Measurements from ENCODE around the gene SUMO3.

The SUMO3 gene

DNA sequence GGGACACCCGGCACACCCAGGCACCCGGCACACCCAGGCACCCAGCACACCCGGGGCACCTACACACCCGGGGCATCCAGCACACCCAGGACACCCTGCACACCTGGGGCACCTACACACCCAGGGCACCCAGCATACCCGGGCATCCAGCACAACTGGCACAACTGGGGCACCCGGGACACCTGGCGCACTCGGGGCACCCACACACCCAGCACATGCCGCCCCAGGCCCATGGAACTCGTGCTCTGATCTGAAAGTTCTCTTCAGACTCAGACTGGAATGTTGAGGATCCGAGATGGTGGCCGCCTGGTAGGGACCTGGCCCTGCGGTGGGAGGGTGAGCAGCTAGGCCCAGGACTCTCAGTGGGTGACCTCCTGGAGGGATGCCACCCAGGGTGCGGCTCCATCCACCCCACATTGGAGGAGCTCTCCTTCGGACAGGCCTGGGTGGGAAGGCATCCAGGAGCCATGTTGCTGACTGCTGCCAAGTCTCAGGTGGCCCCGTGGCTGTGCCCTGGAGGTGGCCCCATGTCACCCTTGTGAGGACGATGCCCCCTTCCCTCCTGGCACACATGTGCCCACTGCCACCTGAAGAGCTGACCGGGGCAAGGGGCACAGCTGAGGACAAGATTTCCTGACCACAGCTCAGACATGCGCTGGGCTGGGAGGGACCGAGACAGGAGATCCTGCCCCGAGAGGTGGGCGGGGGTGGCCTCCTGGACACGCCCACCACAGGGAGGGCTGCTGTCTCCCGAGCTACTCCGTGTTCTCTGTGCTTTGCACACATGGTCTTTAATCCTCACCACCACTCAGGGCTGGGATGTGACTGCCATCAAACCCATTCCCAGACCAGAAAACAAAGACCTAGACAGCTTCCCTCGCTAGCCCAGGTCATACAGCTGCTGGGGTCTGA, 53.3 kb downstream of the SUMO3 start:
- Mint-ChIP-seq H3K36me3 (ENCODE audit: low read depth) (peaks cover 16% of the 10 kb centered on the region), H3K4me3 (no peak overlapping the region), H3K27me3 (no peaks in the 10 kb centered on the region), H3K4me1 (ENCODE audit: low read depth) (peaks cover 8% of the 10 kb centered on the region), H3K9me3 (no peaks in the 10 kb centered on the region), H3K27ac (no peak overlapping the region)
- intact Hi-C loops (cut with micrococcal nuclease) = no loop called here

DNA sequence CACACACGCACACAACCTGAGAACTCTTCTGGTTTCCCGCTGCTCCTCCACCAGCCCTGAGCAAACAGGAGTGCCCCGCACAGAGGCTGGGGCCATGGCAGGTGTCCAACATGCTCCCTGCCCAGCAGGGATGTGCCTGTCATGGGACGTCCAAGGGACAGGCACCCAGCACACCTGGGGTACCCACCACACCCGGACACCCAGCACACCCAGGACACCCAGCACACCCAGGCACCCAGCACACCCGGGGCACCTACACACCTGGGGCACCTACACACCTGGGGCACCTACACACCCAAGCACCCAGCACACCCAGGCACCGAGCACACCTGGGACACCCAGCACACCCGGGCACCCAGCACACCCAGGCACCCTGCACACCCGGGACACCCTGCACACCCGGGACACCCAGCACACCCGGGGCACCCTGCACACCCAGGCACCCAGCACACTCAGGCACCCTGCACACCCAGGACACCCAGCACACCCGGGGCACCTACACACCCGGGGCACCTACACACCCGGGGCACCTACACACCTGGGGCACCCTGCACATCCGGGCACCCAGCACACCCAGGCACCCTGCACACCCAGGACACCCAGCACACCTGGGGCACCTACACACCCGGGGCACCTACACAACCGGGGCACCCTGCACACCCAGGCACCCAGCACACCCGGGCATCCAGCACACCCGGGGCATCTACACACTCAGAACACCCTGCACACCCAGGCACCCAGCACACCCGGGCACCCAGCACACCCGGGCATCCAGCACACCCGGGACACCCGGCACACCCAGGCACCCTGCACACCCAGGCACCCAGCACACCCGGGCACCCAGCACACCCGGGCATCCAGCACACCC, 54.2 kb downstream of the SUMO3 start:
- Mint-ChIP-seq H3K4me3 (no peak overlapping the region), H3K27ac (no peak overlapping the region), H3K4me1 (ENCODE audit: low read depth) (peaks cover 8% of the 10 kb centered on the region), H3K27me3 (no peaks in the 10 kb centered on the region), H3K36me3 (ENCODE audit: low read depth) (peaks cover 7% of the 10 kb centered on the region), H3K9me3 (no peaks in the 10 kb centered on the region)
- intact Hi-C loops (cut with micrococcal nuclease) = no loop called here

DNA sequence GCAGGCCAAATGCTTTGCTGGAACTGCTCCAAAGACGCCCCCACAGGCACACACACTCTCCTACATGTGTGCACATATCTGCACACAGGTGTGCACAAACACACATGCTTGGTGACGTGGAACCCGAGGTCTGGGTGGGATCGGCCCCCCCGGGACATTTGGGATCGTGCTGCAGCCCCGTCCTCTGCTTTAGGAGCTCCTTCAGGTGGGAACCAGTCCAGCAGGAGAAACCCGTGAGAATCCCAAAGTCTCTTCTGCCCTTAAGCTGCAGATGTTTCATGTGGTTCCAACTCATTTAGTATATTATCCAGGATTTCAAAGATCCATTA, 54.8 kb downstream of the SUMO3 start:
- no peaks in the 10 kb centered on the region for H3K27me3 Mint-ChIP-seq
- no peak overlapping the region for H3K4me3 Mint-ChIP-seq
- no peak overlapping the region for H3K27ac Mint-ChIP-seq
- H3K9me3 Mint-ChIP-seq = no peaks in the 10 kb centered on the region
- intact Hi-C loops (cut with micrococcal nuclease) = no loop called here
- H3K4me1 Mint-ChIP-seq (ENCODE audit: low read depth) = peaks cover 8% of the 10 kb centered on the region
- peaks cover under 1% of the 10 kb centered on the region for H3K36me3 Mint-ChIP-seq (ENCODE audit: low read depth)

DNA sequence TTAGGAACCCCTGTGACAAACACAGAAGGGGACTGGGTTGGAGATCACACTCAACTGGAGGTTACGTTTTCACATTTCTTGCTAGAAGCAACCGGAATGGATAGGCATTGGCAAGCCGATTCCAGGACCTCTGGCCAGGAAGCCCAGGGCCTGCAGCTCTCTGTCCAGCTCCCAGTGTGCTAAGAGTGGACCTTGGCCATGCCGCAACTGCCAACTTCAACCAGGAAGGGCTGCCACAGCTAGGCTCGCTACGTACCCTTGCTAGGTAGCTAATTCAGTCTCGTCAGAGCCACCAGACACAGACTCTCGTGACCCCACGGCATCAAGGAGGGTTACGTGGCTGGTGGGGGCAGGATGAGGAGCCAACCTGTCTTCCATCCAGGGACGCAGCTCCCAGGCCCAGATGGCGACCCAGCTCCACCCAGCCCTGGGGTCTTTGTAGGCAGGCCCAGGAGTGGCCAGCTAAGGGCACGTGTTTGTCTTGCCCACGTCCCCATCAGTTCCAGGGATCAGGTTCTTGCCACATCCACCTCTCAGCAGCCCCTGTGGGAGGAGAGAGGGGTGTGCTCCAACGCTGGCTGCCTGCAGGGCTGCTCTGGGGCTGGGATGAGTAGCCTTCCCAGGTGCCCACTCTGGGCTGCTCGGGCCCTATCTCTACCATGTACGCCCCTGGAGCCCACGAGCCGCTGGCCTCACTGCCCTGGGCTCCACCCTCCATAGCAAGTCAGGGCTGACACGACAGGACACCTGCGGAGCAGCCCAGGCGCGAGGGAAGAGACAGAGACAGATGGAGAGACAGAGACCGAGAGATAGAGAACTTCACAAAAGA, 55.4 kb downstream of the SUMO3 start:
- H3K4me3 Mint-ChIP-seq = no peak overlapping the region
- H3K36me3 Mint-ChIP-seq (ENCODE audit: low read depth) = no peaks in the 10 kb centered on the region
- peaks cover 8% of the 10 kb centered on the region for H3K4me1 Mint-ChIP-seq (ENCODE audit: low read depth)
- H3K9me3 Mint-ChIP-seq = no peaks in the 10 kb centered on the region
- no peaks in the 10 kb centered on the region for H3K27me3 Mint-ChIP-seq
- intact Hi-C loops (cut with micrococcal nuclease) = no loop called here
- H3K27ac Mint-ChIP-seq = no peak overlapping the region

DNA sequence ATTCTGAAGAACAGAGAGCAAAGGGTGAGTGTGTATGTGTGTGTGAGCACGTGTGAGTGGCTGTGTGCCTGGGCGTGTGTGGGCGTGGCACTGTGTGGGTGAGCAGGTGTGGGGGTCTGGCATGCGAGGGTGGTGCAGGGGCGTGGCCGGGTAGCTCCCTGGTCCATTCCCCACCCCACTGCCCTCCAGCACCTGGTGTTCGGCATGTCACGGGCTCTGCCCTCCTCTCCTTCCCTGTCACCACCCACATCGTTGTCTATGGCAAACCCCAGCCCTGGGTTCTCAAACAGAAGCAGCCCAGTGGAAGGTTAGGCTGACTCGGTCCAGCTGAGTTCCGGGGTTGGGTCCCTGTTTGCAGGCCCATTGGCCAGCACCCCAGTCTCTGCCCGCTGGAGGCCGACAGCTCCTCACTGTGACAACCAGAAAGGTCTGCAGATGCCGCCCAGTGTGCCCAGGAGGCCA, 56.1 kb downstream of the SUMO3 start:
- Mint-ChIP-seq H3K4me3 (no peak overlapping the region), H3K36me3 (ENCODE audit: low read depth) (no peaks in the 10 kb centered on the region), H3K4me1 (ENCODE audit: low read depth) (peaks cover 8% of the 10 kb centered on the region), H3K27me3 (no peaks in the 10 kb centered on the region), H3K27ac (no peak overlapping the region), H3K9me3 (no peaks in the 10 kb centered on the region)
- intact Hi-C loops (cut with micrococcal nuclease) = no loop called here

DNA sequence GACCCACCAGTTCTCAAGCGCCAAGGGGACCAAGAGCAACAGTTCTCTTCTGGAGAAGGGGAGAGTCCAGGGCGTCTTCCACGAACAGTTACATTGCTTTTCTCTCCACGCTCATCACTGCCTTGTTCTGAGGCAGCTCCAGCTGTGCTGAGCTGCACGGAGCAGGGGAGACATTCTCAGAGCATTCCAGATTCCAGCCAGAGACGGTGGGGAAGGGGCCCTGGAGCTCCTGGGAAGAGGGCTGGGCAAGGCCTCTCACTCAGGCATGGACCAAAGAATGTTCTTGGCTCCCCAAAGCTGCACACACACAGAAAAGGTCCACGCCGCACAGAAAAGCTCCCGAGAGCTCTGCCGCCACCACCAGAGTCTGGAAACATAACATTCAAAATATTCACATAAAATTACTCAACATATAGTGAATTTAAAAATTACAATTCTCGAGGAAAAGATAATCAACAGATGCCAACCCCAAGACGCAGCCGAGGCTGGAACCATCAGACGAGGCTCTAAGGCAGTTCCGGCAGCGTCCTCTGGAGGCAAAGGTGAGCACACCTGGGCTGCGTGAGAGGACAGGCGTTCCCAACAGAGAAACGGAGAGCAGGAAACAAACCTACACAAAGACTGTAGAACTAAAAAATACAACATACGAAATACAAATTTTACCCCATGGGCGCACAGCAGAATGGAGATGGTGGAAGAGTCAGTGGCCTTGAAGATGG, 56.7 kb downstream of the SUMO3 start:
- H3K27me3 Mint-ChIP-seq = no peaks in the 10 kb centered on the region
- H3K4me1 Mint-ChIP-seq (ENCODE audit: low read depth) = peaks cover 8% of the 10 kb centered on the region
- intact Hi-C loops (cut with micrococcal nuclease) = no loop called here
- H3K27ac Mint-ChIP-seq = no peak overlapping the region
- H3K4me3 Mint-ChIP-seq = no peak overlapping the region
- no peaks in the 10 kb centered on the region for H3K9me3 Mint-ChIP-seq
- no peaks in the 10 kb centered on the region for H3K36me3 Mint-ChIP-seq (ENCODE audit: low read depth)

DNA sequence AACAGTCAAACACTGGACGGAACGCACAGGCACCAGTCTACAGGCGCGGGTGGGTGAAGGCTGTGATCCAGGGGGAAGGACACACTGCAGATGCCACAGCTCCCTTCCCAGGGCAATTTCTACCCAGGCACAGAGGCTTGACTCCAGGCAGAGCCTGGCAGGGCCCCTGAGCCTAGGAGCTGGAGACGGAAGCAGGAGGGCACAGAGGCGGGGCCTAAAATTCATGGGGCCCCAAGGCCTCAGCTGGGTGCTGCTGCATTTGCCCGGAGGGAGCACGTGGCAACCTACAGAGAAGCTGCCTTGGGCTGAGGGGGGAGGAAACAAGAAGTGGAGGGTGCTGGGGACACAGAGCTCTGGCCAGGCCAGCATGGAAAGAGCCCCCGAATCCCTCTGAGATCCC, 57.5 kb downstream of the SUMO3 start:
- peaks cover under 1% of the 10 kb centered on the region for H3K4me1 Mint-ChIP-seq (ENCODE audit: low read depth)
- no peaks in the 10 kb centered on the region for H3K36me3 Mint-ChIP-seq (ENCODE audit: low read depth)
- no peaks in the 10 kb centered on the region for H3K9me3 Mint-ChIP-seq
- no peak overlapping the region for H3K27ac Mint-ChIP-seq
- intact Hi-C loops (cut with micrococcal nuclease) = no loop called here
- no peaks in the 10 kb centered on the region for H3K27me3 Mint-ChIP-seq
- peak overlapping the region; percentile 52 for H3K4me3 Mint-ChIP-seq

DNA sequence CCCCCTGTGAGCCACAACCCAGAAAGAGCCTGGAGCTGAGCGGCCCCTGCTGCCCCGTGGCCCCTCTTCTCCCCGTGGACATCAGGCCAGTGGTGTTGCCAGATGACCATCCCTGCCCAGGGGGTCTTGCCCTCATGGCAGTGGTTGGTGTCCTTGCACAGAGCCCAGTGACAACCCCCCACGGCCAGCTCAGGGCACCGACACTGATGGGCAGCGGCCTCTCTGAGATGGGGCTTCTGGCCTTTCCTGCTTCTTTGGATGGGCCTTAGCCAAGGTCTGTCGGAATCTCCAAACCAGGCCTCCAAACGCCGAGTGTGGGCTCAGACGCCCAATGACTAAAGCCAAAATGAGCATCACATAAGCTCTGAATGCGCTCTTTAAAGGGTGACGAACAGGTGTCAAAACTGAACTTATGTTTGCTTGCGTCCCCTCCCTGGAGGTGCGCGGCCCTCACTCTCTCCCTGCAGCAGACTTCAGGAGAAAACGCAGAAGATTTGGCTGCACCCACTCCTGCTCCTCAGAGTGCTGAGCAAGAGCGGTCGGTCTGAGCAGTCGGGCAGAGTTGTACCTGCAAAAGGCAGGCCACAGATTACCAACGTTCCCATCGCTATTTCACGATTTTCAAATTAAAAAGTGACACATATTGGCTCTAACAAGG, 58.1 kb downstream of the SUMO3 start:
- intact Hi-C loops (cut with micrococcal nuclease) = no loop called here
- H3K4me1 Mint-ChIP-seq (ENCODE audit: low read depth) = no peaks in the 10 kb centered on the region
- H3K27ac Mint-ChIP-seq = no peak overlapping the region
- no peaks in the 10 kb centered on the region for H3K36me3 Mint-ChIP-seq (ENCODE audit: low read depth)
- H3K4me3 Mint-ChIP-seq = no peak overlapping the region
- H3K27me3 Mint-ChIP-seq = no peaks in the 10 kb centered on the region
- H3K9me3 Mint-ChIP-seq = no peaks in the 10 kb centered on the region

DNA sequence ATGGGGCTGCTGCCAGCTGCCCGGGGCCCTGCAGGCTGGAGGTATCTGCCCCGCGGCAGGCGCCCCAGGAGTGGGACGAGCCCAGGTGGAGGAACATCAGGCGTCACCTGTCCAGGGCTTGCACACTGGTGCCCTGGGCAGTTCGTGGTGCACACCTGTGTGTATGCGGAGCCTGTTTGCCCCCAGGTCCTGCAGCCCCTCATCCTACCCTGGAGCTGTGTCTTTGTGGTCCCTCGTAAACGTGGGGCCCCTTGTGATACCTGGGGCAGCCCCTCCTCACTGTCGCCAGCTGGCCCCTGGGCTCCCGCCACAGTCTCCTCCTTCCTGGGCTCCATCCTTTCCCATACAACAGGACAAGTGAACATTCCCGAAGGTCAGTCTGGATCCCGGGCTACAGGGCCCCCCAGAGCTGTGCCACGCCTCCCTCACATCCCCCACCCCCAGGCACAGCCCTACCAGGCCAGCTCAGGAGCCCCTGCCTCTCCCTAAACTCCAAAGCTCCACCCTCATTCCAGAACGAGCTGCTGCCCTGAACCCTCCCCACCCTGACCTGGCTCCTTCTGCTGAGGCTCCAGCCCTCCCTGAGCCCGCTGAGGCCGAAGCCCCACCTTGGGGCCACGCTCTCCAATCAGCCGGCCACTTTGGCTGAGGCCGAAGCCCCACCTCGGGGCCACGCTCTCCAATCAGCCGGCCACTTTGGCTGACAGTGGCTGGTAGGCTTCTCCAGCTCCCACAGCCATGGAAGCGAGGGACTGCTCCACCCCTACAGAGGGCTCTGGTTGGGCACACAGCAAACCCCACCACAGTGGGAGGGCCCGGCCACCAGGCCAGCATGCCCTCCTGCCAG, 58.9 kb downstream of the SUMO3 start:
- H3K36me3 Mint-ChIP-seq (ENCODE audit: low read depth) = no peaks in the 10 kb centered on the region

DNA sequence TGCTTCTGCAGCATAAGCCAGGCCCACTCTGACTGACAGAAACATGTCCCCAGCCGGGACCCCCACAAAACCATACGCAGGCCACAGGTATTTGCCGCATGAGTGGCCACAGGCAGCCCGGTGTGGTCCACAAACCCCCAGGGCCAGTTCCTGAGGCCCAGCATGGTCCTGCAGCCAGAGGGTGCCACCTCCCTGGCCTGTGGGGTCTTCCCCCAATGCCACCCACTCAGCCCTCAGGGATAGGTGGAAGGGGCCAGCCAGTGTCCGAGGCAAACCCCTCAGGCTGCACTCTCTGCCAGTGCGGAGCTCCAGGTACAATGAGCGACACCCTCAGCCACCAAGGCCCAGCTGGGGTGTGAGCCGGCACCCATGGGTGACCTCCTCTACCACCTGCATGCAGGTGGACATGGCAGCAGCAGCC, 59.7 kb downstream of the SUMO3 start:
- Mint-ChIP-seq H3K27me3 (no peaks in the 10 kb centered on the region), H3K27ac (no peak overlapping the region), H3K9me3 (no peaks in the 10 kb centered on the region), H3K4me1 (ENCODE audit: low read depth) (no peaks in the 10 kb centered on the region), H3K36me3 (ENCODE audit: low read depth) (no peaks in the 10 kb centered on the region), H3K4me3 (no peak overlapping the region)
- intact Hi-C loops (cut with micrococcal nuclease) = no loop called here

More for the DNA sequence above, 58.9 kb downstream of the SUMO3 start:
- Mint-ChIP-seq H3K27me3 (no peaks in the 10 kb centered on the region), H3K27ac (no peak overlapping the region), H3K4me3 (no peak overlapping the region), H3K9me3 (no peaks in the 10 kb centered on the region), H3K4me1 (ENCODE audit: low read depth) (no peaks in the 10 kb centered on the region)
- intact Hi-C loops (cut with micrococcal nuclease) = no loop called here

DNA sequence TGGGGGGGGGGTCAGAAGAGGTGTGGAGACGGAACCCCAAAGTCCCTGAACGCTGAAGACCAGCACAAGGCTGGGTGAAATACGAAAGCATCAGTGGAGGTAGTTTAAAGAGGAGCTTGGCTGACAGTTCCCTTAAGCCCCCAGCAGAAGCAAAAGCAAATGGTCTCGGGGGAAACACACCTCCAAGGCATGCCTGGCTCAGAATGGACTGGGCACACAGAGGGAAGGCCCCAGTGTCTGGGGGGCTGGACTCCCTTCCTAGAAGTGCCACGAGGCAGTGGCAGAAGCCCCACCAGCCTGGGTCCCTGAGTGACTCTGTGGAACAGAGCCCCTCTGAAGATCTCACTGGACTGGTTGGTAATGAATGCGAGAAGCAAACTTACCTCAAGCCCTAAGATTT, 60.1 kb downstream of the SUMO3 start:
- Mint-ChIP-seq H3K9me3 (no peaks in the 10 kb centered on the region), H3K27me3 (no peaks in the 10 kb centered on the region), H3K4me1 (ENCODE audit: low read depth) (peaks cover 2% of the 10 kb centered on the region), H3K27ac (no peak overlapping the region), H3K4me3 (no peak overlapping the region), H3K36me3 (ENCODE audit: low read depth) (no peaks in the 10 kb centered on the region)
- intact Hi-C loops (cut with micrococcal nuclease) = no loop called here

DNA sequence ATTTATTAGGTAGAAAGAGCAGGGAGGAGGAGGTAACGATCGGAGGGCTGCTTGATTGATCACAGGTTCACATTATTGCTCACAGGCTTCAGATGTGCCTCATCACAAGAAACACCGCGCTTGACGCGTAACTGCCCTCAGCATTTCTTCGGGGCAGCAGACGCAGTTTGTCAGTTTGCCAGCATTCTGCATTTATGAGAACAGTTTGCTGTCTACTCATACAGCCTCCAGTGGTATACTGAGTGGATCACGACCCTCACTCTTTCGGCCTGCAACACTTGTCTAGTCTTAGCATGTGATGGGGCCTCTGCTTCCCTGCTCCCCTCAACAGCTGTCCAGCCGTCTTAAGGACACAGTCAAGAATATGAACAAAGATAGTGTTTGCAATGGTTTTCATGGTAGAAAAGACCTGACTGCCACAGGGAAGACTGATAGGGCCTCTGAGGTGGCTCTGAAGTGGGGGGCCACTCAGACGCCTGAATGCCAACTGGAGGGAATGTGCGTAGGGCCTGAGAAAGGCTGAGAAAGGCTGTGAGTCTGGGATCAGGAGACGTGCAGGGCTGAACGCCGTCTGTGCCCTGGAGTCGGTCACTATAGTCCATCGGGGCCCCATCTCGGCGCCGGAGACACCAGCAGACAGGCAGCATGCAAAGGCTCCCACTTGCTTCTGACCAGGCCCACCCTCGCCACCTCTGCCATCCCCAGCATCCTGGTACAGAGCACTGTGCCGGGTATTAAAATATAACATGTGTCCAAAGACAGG, 61.3 kb downstream of the SUMO3 start:
- Mint-ChIP-seq H3K36me3 (ENCODE audit: low read depth) (no peaks in the 10 kb centered on the region), H3K9me3 (no peaks in the 10 kb centered on the region), H3K4me1 (ENCODE audit: low read depth) (peaks cover 8% of the 10 kb centered on the region), H3K27ac (no peak overlapping the region), H3K27me3 (no peaks in the 10 kb centered on the region), H3K4me3 (no peak overlapping the region)
- intact Hi-C loops (cut with micrococcal nuclease) = no loop called here
